CD4-positive, alpha-beta memory T cell (primary cell): ENCODE measurements around the gene URM1. TPM values are rescaled to one million over a fixed set of nuclear protein-coding genes. Genes with fewer than 3 reads are reported as not detected.
A peak's percentile ranks its signal among the peaks of the same experiment; 100 is the strongest.

Source experiments
- CTCF ChIA-PET: fragments of 350-600 bp; sonication (Branson Sonifier 250); formaldehyde crosslinking; loops from one replicate; lab custom pipeline; 2021; ENCODE audit warnings: inconsistent platforms; ENCODE audit not compliant: partially characterized antibody; lab: Charles Lee
- POLR2A ChIA-PET: fragments of 350-600 bp; sonication (Branson Sonifier 250); formaldehyde crosslinking; loops from one replicate; lab custom pipeline; 2021; ENCODE audit not compliant: partially characterized antibody; lab: Charles Lee
- DNase-seq, 5 donors: peaks; one replicate each; pipeline versions ENCODE4 v3.0.0 to v3.0.0-alpha.2; 2020 to 2022; ENCODE audit warnings: mixed read lengths in 1 of 5
- H3K27ac ChIP-seq: one replicate; pipeline ENCODE4 v1.7.0; 2013; ENCODE audit warnings: low read depth, low read length
- H3K27me3 ChIP-seq: 2 replicates; pipeline ENCODE4 v1.7.0; 2013; ENCODE audit warnings: mild to moderate bottlenecking, low read length, moderate library complexity; ENCODE audit not compliant: insufficient read depth
- H3K36me3 ChIP-seq: 2 replicates; pipeline ENCODE4 v1.7.0; 2013; ENCODE audit warnings: mild to moderate bottlenecking, low read length, moderate library complexity; ENCODE audit not compliant: insufficient read depth
- H3K4me1 ChIP-seq: 2 replicates; pipeline ENCODE4 v1.7.0; 2013; ENCODE audit warnings: mild to moderate bottlenecking, low read length, moderate library complexity; ENCODE audit not compliant: insufficient read depth
- H3K4me3 ChIP-seq, 2 donors: one replicate each; pipeline ENCODE4 v1.7.0; 2013; ENCODE audit warnings: low read length in 2 of 2, mild to moderate bottlenecking in 1 of 2
- H3K9me3 ChIP-seq, 2 donors: one replicate each; pipeline ENCODE4 v1.7.0; 2013; ENCODE audit warnings: low read length in 2 of 2, control low read depth in 1 of 2; ENCODE audit not compliant: control insufficient read depth in 1 of 2
- H3K27ac Mint-ChIP-seq, 7 donors: one replicate each; pipeline ENCODE4 v1.8.0; 2020 to 2021; ENCODE audit warnings: mixed read lengths in 7 of 7, mild to moderate bottlenecking in 6 of 7, inconsistent platforms in 3 of 7, moderate library complexity in 3 of 7
- H3K27me3 Mint-ChIP-seq, 2 donors: one replicate each; pipeline ENCODE4 v1.8.0; 2020 to 2021; ENCODE audit warnings: mixed read lengths in 2 of 2
- H3K36me3 Mint-ChIP-seq, 2 donors: one replicate each; pipeline ENCODE4 v1.8.0; 2020 to 2021; ENCODE audit warnings: mixed read lengths in 2 of 2, inconsistent platforms in 1 of 2, mild to moderate bottlenecking in 1 of 2
- H3K4me1 Mint-ChIP-seq, 4 donors: one replicate each; pipeline ENCODE4 v1.8.0; 2020 to 2021; ENCODE audit warnings: mixed read lengths in 4 of 4, mild to moderate bottlenecking in 1 of 4
- H3K4me3 Mint-ChIP-seq, 8 donors: one replicate each; pipeline ENCODE4 v1.8.0; 2020 to 2021; ENCODE audit warnings: mixed read lengths in 8 of 8, mild to moderate bottlenecking in 7 of 8, moderate library complexity in 6 of 8, inconsistent platforms in 3 of 8
- H3K9me3 Mint-ChIP-seq, 8 donors: one replicate each; pipeline ENCODE4 v1.8.0; 2020 to 2021; ENCODE audit warnings: mixed read lengths in 8 of 8, mild to moderate bottlenecking in 5 of 8, inconsistent platforms in 3 of 8, moderate library complexity in 1 of 8
- intact Hi-C: fragments of 100-400 bp; cut with micrococcal nuclease; formaldehyde crosslinking; loops from one replicate; pipeline ENCODE4 v1.15.1; 2023
- polyA plus RNA-seq, 2 donors: library from polyadenylated mRNA; unstranded; fragments of 300-500 nt; fragmentation: Illumina TruSeq; gene quantifications; one replicate each; pipeline ENCODE4 v1.2.3, GENCODE V29; 2021
- total RNA-seq, 2 experiments: library from RNA; stranded (reverse); gene quantifications; one replicate each; pipeline ENCODE4 v1.2.3, GENCODE V29; 2021

Gene URM1
- total and polyA plus RNA-seq, 4 experiments from 2014 or later: 44.1 to 50.8 (median 48.0) TPM

DNA sequence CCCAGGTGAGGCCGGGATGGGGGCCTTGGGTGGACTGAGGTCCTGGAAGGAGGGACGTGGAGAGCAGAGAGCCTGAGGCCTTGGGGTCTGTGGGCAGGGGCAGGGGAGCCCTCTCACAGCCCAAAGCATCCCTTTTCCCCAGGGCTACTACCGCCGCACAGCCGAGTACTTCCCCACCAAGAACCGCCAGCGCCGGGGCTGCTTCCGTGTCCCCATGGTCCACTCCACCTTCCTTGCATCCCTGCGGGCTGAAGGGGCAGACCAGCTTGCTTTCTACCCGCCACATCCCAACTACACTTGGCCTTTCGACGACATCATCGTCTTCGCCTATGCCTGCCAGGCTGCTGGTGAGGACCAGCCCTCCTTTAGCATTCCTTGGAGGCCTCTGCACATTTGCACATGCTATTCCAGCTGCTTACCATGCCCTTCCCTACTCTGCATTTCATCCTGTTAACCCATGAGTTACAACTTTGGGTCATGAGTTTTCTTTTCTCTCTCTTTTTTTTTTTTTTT, 53.1 kb downstream of the URM1 start:
- H3K4me3 Mint-ChIP-seq: no peak overlapping the region

DNA sequence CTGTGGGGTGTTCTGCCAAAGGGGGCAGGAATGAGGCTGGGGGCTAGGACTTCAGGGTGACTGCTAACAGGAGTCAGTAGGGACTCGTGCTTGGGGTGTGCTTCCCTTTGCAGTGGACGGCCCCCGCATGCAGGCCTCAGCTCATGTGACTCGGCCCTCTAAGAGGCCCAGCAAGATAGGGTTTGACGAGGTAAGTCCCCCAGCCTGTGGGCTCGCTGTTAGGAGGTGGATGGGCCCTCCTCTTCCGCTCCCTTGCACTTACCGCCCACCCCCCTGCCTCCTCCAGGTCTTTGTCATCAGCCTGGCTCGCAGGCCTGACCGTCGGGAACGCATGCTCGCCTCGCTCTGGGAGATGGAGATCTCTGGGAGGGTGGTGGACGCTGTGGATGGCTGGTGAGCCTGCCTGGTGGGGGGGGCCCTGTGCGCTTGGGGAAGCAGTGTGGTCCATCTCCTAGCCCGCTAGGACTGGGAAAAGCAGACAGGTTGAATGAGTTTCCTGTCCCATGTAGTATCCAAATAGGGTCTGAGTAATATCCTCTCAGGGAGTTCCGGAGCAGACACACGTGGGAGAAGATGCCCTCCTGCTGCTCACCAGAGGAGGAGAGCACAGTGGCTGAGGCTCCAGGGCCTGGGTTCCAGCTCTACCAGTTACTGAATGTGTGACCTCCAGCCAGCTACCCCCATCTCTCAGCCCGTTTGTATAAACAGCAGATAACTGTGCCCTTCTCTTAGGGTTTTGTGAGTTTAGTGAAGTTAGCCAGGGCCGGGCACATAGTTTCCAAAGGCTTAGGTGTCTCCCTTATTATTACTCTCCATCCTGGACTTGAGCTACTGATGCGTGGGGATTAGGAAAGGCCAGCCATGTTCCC, 57.7 kb downstream of the URM1 start:
- ChIA-PET CTCF (interaction anchor here (0.9 to 2.6 kb wide), 3 partner anchors 9 to 12 kb away, joined by 3 to 6 read pairs (median 6); no protein-coding TSS in a partner anchor), POLR2A (no interaction called here)
- DNase-seq: no peak
- Histone ChIP-seq H3K27ac (no peak overlapping the region), H3K27me3 (no peaks in the 10 kb centered on the region), H3K4me3 (no peak overlapping the region), H3K36me3 (no peaks in the 10 kb centered on the region), H3K9me3 (no peaks in the 10 kb centered on the region), H3K4me1 (no peaks in the 10 kb centered on the region)
- H3K4me3 Mint-ChIP-seq: no peak overlapping the region
- no peaks in the 10 kb centered on the region for H3K27me3 Mint-ChIP-seq
- H3K27ac Mint-ChIP-seq: no peak overlapping the region
- intact Hi-C loops: no loop called here
- H3K36me3 Mint-ChIP-seq: no peaks in the 10 kb centered on the region
- H3K9me3 Mint-ChIP-seq: no peaks in the 10 kb centered on the region
- H3K4me1 Mint-ChIP-seq: no peaks in the 10 kb centered on the region

More for the DNA sequence above, 53.1 kb downstream of the URM1 start:
- Histone ChIP-seq H3K4me3 (no peak overlapping the region), H3K4me1 (peaks cover 8% of the 10 kb centered on the region), H3K36me3 (no peaks in the 10 kb centered on the region), H3K9me3 (no peaks in the 10 kb centered on the region), H3K27ac (no peak overlapping the region), H3K27me3 (no peaks in the 10 kb centered on the region)
- intact Hi-C loops: no loop called here
- Mint-ChIP-seq H3K4me1 (peaks cover 0 to 8% (median 5%) of the 10 kb centered on the region in 4 donors), H3K27me3 (peaks cover 0 to under 1% of the 10 kb centered on the region in 2 donors), H3K27ac (peak overlapping the region in 1 of 7 donors; percentile 31), H3K9me3 (no peaks in the 10 kb centered on the region), H3K36me3 (no peaks in the 10 kb centered on the region)
- no peak for DNase-seq
- ChIA-PET CTCF (no interaction called here), POLR2A (no interaction called here)

DNA sequence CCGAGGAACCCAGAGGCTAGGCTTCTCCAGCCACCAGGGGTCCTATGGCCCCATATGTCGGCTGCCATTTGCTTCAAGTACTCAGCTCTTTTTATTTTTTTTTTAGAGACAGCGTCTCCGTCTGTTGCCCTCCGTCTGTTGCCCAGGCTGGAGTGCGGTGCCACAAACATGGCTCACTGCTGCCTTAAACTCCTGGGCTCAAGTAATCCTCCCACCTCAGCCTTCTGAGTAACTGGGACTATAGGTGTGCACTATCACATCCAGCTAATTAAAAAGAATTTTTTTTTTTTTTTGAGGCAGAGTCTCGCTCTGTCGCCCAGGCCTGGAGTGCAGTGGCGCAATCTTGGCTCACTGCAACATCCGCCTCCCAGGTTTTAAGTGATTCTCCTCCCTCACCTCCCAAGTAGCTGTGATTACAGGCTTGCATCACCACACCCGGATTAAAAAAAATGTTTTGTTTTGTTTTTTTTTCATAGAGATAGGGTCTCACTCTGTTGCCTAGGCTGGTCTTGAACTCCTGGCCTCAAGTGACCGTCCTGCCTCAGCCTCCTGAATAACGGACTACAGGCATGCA, 58.4 kb downstream of the URM1 start:
- no peak overlapping the region for H3K4me3 Mint-ChIP-seq
- ChIA-PET CTCF (interaction anchor here (0.9 to 1.0 kb wide), 3 partner anchors 9 to 10 kb away, joined by 3 to 6 read pairs (median 4); no protein-coding TSS in a partner anchor), POLR2A (no interaction called here)
- no peak overlapping the region for H3K27ac Mint-ChIP-seq
- no peaks in the 10 kb centered on the region for H3K9me3 Mint-ChIP-seq
- H3K27me3 Mint-ChIP-seq: no peaks in the 10 kb centered on the region
- intact Hi-C loops: no loop called here
- no peaks in the 10 kb centered on the region for H3K4me1 Mint-ChIP-seq
- Histone ChIP-seq H3K4me1 (no peaks in the 10 kb centered on the region), H3K9me3 (no peaks in the 10 kb centered on the region), H3K27me3 (no peaks in the 10 kb centered on the region), H3K36me3 (no peaks in the 10 kb centered on the region), H3K27ac (no peak overlapping the region), H3K4me3 (no peak overlapping the region)
- no peak for DNase-seq
- H3K36me3 Mint-ChIP-seq: no peaks in the 10 kb centered on the region

DNA sequence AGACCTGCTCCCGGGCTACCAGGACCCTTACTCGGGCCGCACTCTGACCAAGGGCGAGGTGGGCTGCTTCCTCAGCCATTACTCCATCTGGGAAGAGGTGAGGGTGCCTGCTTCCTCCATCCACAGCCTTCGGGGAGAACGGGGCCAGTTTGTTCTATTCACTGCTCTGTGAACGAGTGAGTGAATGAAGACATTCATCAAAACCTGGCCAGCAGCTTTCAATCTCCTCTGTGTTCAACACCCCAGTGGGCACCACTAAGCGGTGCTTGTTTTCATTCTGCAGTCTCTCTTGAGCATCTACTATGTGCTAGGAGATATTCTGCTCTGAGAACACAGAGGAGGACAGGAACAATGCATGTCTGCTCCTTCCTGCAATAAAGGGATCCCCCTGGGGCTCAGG, 60.0 kb downstream of the URM1 start:
- Histone ChIP-seq H3K36me3 (no peaks in the 10 kb centered on the region), H3K27ac (no peak overlapping the region), H3K4me1 (no peaks in the 10 kb centered on the region), H3K27me3 (no peaks in the 10 kb centered on the region), H3K9me3 (no peaks in the 10 kb centered on the region), H3K4me3 (no peak overlapping the region)
- H3K27ac Mint-ChIP-seq: no peak overlapping the region
- ChIA-PET CTCF (interaction anchor here (0.7 kb wide), 1 partner anchor 9 kb away, joined by 3 read pairs; no protein-coding TSS in a partner anchor), POLR2A (no interaction called here)
- H3K27me3 Mint-ChIP-seq: no peaks in the 10 kb centered on the region
- no peak for DNase-seq
- intact Hi-C loops: no loop called here
- no peaks in the 10 kb centered on the region for H3K4me1 Mint-ChIP-seq
- no peak overlapping the region for H3K4me3 Mint-ChIP-seq
- H3K36me3 Mint-ChIP-seq: no peaks in the 10 kb centered on the region
- no peaks in the 10 kb centered on the region for H3K9me3 Mint-ChIP-seq

DNA sequence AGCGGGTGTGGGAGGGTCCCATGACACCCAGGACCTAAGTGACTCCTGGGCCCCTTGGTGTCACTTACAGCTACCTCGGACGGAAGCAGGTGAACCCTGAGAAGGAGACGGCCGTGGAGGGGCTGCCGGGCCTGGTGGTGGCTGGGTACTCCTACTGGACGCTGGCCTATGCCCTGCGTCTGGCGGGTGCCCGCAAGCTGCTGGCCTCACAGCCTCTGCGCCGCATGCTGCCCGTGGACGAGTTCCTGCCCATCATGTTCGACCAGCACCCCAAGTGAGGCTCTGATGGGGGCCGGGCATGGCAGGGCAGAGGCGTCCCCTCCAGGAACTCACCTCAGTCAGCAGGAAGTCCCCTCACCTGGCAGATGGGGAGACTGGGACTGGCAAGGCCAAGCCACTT, 63.2 kb downstream of the URM1 start:
- Histone ChIP-seq H3K9me3 (no peaks in the 10 kb centered on the region), H3K4me1 (peaks cover 7% of the 10 kb centered on the region), H3K27ac (no peak overlapping the region), H3K36me3 (no peaks in the 10 kb centered on the region), H3K27me3 (no peaks in the 10 kb centered on the region), H3K4me3 (no peak overlapping the region)
- H3K27me3 Mint-ChIP-seq: no peaks in the 10 kb centered on the region
- POLR2A ChIA-PET: no interaction called here
- no peaks in the 10 kb centered on the region for H3K36me3 Mint-ChIP-seq
- peaks cover 0 to 10% (median 3%) of the 10 kb centered on the region in 4 donors for H3K4me1 Mint-ChIP-seq
- no peak for DNase-seq
- H3K9me3 Mint-ChIP-seq: no peaks in the 10 kb centered on the region
- no peak overlapping the region for H3K27ac Mint-ChIP-seq
- no peak overlapping the region for H3K4me3 Mint-ChIP-seq
- CTCF ChIA-PET: no interaction called here
- intact Hi-C loops: no loop called here

DNA sequence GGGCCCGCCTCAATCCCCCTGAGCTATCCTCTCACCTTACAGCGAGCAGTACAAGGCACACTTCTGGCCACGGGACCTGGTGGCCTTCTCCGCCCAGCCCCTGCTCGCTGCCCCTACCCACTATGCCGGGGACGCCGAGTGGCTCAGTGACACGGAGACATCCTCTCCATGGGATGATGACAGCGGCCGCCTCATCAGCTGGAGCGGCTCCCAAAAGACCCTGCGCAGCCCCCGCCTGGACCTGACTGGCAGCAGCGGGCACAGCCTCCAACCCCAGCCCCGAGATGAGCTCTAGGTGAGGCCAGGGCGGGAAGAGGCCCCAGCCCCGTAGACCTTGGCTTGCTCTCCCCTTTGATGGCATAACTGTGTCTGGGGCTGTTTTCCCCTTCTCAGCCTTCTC, 64.4 kb downstream of the URM1 start:
- peaks cover 0 to 11% (median 3%) of the 10 kb centered on the region in 4 donors for H3K4me1 Mint-ChIP-seq
- no peaks in the 10 kb centered on the region for H3K36me3 ChIP-seq
- no peak overlapping the region for H3K4me3 ChIP-seq
- no peak for DNase-seq
- no peaks in the 10 kb centered on the region for H3K9me3 Mint-ChIP-seq
- no peak overlapping the region for H3K27ac Mint-ChIP-seq
- CTCF ChIA-PET: no interaction called here
- H3K4me3 Mint-ChIP-seq: no peak overlapping the region
- no peaks in the 10 kb centered on the region for H3K27me3 Mint-ChIP-seq
- no peaks in the 10 kb centered on the region for H3K36me3 Mint-ChIP-seq
- POLR2A ChIA-PET: no interaction called here
- H3K27me3 ChIP-seq: no peaks in the 10 kb centered on the region
- intact Hi-C loops: no loop called here
- H3K9me3 ChIP-seq: no peaks in the 10 kb centered on the region
- H3K4me1 ChIP-seq: peaks cover 7% of the 10 kb centered on the region
- H3K27ac ChIP-seq: no peak overlapping the region
